AG04450 (cell line): Measurements from ENCODE around the gene DMXL1. TPM values are rescaled to one million over a fixed set of nuclear protein-coding genes. Genes with fewer than 3 reads are reported as not detected.
"Not testable (repeated sequence)": the region's sequence is repeated elsewhere in the genome, so short reads cannot be mapped to it uniquely, and the experiment has no call there.

Source experiments
- CTCF ChIA-PET: fragments of 300-600, 350-600 bp; formaldehyde crosslinking; extraction: SDS; loops from one replicate; lab custom pipeline; 2022; ENCODE audit warnings: antibody characterized with exemption, inconsistent platforms; lab: Charles Lee
- POLR2A ChIA-PET: fragments of 350-600 bp; formaldehyde crosslinking; extraction: SDS; loops from one replicate; lab custom pipeline; 2021; ENCODE audit warnings: antibody characterized with exemption, inconsistent platforms; lab: Yijun Ruan, JAX
- DNase-seq: peaks from one replicate; pipeline ENCODE4 v3.0.0-alpha.2; 2011; ENCODE audit warnings: low read depth, low spot score
- H3K27ac ChIP-seq: one replicate; pipeline ENCODE4 v1.5.1; 2012; ENCODE audit warnings: low read depth, low read length, control low read depth
- H3K27me3 ChIP-seq: one replicate; pipeline ENCODE4 v1.6.0; 2012; ENCODE audit warnings: low read length; ENCODE audit not compliant: control insufficient read depth, insufficient read depth
- H3K4me3 ChIP-seq: 2 replicates; pipeline ENCODE4 v1.5.1; 2011; ENCODE audit warnings: mild to moderate bottlenecking, low read depth, low read length, control low read depth
- H3K9me3 ChIP-seq: 2 replicates; pipeline ENCODE4 v1.5.1; 2012; ENCODE audit warnings: low read length; ENCODE audit not compliant: control insufficient read depth, insufficient read depth
- CTCF ChIP-seq: IDR thresholded peaks from 2 replicates; pipeline ENCODE4 v1.5.1; 2011; ENCODE audit warnings: low read depth, low read length, control low read depth, inconsistent platforms
- polyA plus RNA-seq: library from polyadenylated mRNA; depleted of rRNA; stranded (reverse); fragments of >200 nt; gene quantifications from 2 replicates; pipeline ENCODE4 v1.2.3, GENCODE V29; 2011

Gene DMXL1
- polyA plus RNA-seq, 1 experiment: 22.2 TPM

- Histone ChIP-seq H3K27ac (no peak overlapping the region), H3K9me3 (no peaks in the 10 kb centered on the region), H3K27me3 (no peaks in the 10 kb centered on the region), H3K4me3 (no peak overlapping the region)
- CTCF ChIA-PET: no interaction called here
- DNase-seq: no peak
- POLR2A ChIA-PET: no interaction called here
- TF ChIP-seq CTCF: no peak
Measured at GRCh38 chr5:119063579-119064379, 7.1 kb upstream of the DMXL1 start.

- DNase-seq: no peak
- Histone ChIP-seq H3K4me3 (no peak overlapping the region), H3K27me3 (no peaks in the 10 kb centered on the region), H3K27ac (no peak overlapping the region), H3K9me3 (no peaks in the 10 kb centered on the region; the same call in 1 of the 2 replicates)
- no peak for TF ChIP-seq CTCF
- CTCF ChIA-PET: no interaction called here
- POLR2A ChIA-PET: no interaction called here
Measured at GRCh38 chr5:119067450-119067849, 3.4 kb upstream of the DMXL1 start.

DNA sequence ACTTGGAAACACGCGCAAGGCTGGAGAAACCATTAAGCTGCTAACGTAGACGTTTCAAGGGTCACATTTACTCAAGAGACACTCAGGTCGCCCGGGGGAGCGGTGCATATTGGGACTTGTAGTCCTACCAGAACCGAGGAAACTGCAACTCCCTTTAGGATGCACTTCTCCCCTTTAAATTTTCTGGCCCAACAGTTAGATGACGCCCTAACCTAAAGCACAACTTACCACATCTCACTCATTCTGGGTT, 384 bp upstream of the DMXL1 start:
- Histone ChIP-seq H3K4me3 (peak overlapping the region; percentile 97), H3K9me3 (no peaks in the 10 kb centered on the region; the same call in 1 of the 2 replicates), H3K27me3 (no peaks in the 10 kb centered on the region), H3K27ac (peak overlapping the region; percentile 92)
- no peak for TF ChIP-seq CTCF
- DNase-seq: no peak
- ChIA-PET POLR2A (interaction anchor here (0.6 to 1.7 kb wide), 11 partner anchors 10 to 308 kb away, joined by 3 to 10 read pairs (median 3); partner anchors contain the start of genes DTWD2 and TNFAIP8), CTCF (interaction anchor here (0.8 to 2.1 kb wide), 4 partner anchors 49 to 364 kb away, joined by 3 to 10 read pairs (median 6); partner anchors contain the start of gene DTWD2)

DNA sequence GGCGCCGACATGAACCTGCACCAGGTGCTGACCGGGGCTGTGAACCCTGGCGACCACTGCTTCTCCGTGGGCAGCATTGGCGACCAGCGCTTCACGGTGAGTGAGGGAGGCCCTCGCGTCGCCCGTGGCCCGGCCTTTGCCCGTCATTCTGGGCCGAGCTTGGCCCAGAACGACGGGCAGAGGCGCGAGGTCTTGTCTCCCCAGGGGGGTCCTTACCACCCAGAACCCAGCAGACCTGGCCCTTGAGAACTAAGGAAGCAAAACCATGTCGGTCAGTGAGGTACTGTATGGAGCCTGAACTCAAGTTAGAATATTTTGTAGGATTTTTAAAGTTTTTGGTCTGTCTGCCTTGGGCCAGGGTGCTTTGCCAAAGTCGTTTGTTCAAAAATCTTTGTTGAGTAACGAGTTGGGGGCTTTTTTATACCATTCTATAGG, 691 bp downstream of the DMXL1 start:
- TF ChIP-seq CTCF: no peak
- DNase-seq: no peak
- ChIA-PET POLR2A (interaction anchor here (1.1 to 1.7 kb wide), 3 partner anchors 23 to 307 kb away, joined by 3 to 9 read pairs (median 5); no protein-coding TSS in a partner anchor), CTCF (interaction anchor here (1.3 to 2.1 kb wide), 2 partner anchors 50 to 84 kb away, joined by 4 to 9 read pairs; partner anchors contain the start of gene DTWD2)
- Histone ChIP-seq H3K27ac (no peak overlapping the region), H3K4me3 (peak overlapping the region; percentile 97), H3K27me3 (no peaks in the 10 kb centered on the region), H3K9me3 (no peaks in the 10 kb centered on the region; the same call in 1 of the 2 replicates)

DNA sequence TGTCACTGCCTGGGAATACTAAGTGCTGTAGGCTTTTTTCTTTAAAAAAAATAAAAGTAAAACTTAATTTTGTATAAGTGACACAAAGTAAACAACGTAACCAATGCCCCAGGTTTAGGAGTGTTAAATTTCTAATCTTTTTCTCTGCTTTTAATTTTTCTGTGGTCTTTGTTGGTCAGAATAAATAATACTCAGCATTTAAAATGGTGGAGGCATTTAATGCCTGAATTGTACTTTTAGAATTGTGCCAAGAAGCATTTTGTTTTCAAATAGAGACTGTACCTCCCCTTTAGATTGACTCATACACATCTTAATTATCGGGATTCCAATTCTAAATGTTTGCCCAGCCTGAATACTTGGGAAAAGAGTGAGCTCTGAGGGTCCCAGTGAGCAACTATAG, 1.6 kb downstream of the DMXL1 start:
- H3K9me3 ChIP-seq: no peaks in the 10 kb centered on the region; the same call in 1 of the 2 replicates
- CTCF ChIA-PET: no interaction called here
- H3K4me3 ChIP-seq: peak overlapping the region; percentile 97; the same call in 1 of the 2 replicates
- TF ChIP-seq CTCF: no peak
- DNase-seq: no peak
- POLR2A ChIA-PET: interaction anchor here (0.6 kb wide), 1 partner anchor 90 kb away, joined by 3 read pairs; no protein-coding TSS in a partner anchor
- no peaks in the 10 kb centered on the region for H3K27me3 ChIP-seq
- no peak overlapping the region for H3K27ac ChIP-seq

GRCh38 chr5:119073746-119074337, 3.0 kb downstream of the DMXL1 start:
- H3K27me3 ChIP-seq, H3K27ac ChIP-seq, H3K9me3 ChIP-seq, H3K4me3 ChIP-seq, DNase-seq, POLR2A ChIA-PET: not testable (repeated sequence)
- CTCF ChIA-PET: interaction anchor here (0.6 to 1.5 kb wide), 3 partner anchors 86 to 338 kb away, joined by 3 to 11 read pairs (median 7); no protein-coding TSS in a partner anchor
